Parathyroid adenoma (tissue), 2 donors: ENCODE measurements around the gene RBM4.
"Not testable (repeated sequence)": the region's sequence is repeated elsewhere in the genome, so short reads cannot be mapped to it uniquely, and the experiment has no call there.

Source experiments
- H2AFZ ChIP-seq: fragments of 300-600 bp; sonication (generic); one replicate; pipeline ENCODE4 v1.7.0; 2017; ENCODE audit warnings: antibody characterized with exemption, mild to moderate bottlenecking
- H3K27ac ChIP-seq: fragments of 300-600 bp; sonication (generic); one replicate; pipeline ENCODE4 v1.7.0; 2017
- H3K27me3 ChIP-seq: fragments of 300-600 bp; sonication (generic); one replicate; pipeline ENCODE4 v1.7.0; 2017; ENCODE audit warnings: low read length; ENCODE audit not compliant: control insufficient read depth, insufficient read depth
- H3K36me3 ChIP-seq: fragments of 300-600 bp; sonication (generic); one replicate; pipeline ENCODE4 v1.7.0; 2017; ENCODE audit warnings: low read length; ENCODE audit not compliant: control insufficient read depth, insufficient read depth
- H3K4me1 ChIP-seq: fragments of 300-600 bp; sonication (generic); one replicate; pipeline ENCODE4 v1.7.0; 2017; ENCODE audit warnings: control low read depth
- H3K4me2 ChIP-seq: fragments of 300-600 bp; sonication (generic); one replicate; pipeline ENCODE4 v1.7.0; 2017; ENCODE audit warnings: low read length
- H3K4me3 ChIP-seq: fragments of 300-600 bp; sonication (generic); one replicate; pipeline ENCODE4 v1.7.0; 2017; ENCODE audit warnings: low read depth, low read length
- H3K79me2 ChIP-seq: fragments of 300-600 bp; sonication (generic); one replicate; pipeline ENCODE4 v1.7.0; 2017; ENCODE audit warnings: control low read depth
- H3K9ac ChIP-seq: fragments of 300-600 bp; sonication (generic); one replicate; pipeline ENCODE4 v1.7.0; 2017; ENCODE audit warnings: mild to moderate bottlenecking
- H3K9me3 ChIP-seq: fragments of 300-600 bp; sonication (generic); one replicate; pipeline ENCODE4 v1.7.0; 2017; ENCODE audit warnings: low read length; ENCODE audit not compliant: control insufficient read depth
- CTCF ChIP-seq: fragments of 300-600 bp; sonication (generic); IDR thresholded peaks from one replicate; pipeline ENCODE4 v1.7.0; 2017; ENCODE audit warnings: antibody characterized with exemption, mild to moderate bottlenecking
- donor health status: primary hyperparathyroidism.

RBM4 gene

GRCh38 chr11:66639066-66639813 is 737 bp downstream of the RBM4 start:
- Histone ChIP-seq H2AFZ (peak overlapping the region; percentile 43), H3K4me2 (peak overlapping the region; percentile 89), H3K27me3 (no peaks in the 10 kb centered on the region), H3K79me2 (peaks cover 42% of the 10 kb centered on the region), H3K36me3 (no peaks in the 10 kb centered on the region), H3K4me3 (peak overlapping the region; percentile 97), H3K27ac (peak overlapping the region; percentile 87), H3K9ac (peak overlapping the region; percentile 38), H3K4me1 (peaks cover 8% of the 10 kb centered on the region), H3K9me3 (no peaks in the 10 kb centered on the region)
- no peak for TF ChIP-seq CTCF

GRCh38 chr11:66639814-66640340 is 1.4 kb downstream of the RBM4 start:
- H3K9ac ChIP-seq, H3K4me3 ChIP-seq, H3K27ac ChIP-seq: not testable (repeated sequence)

GRCh38 chr11:66641834-66642233 is 3.3 kb downstream of the RBM4 start:
- Histone ChIP-seq H3K9ac (no peak overlapping the region), H2AFZ (no peak overlapping the region), H3K36me3 (no peaks in the 10 kb centered on the region), H3K4me2 (peak overlapping the region; percentile 35), H3K4me1 (peaks cover 8% of the 10 kb centered on the region), H3K79me2 (peaks cover 46% of the 10 kb centered on the region), H3K4me3 (peak overlapping the region; percentile 33), H3K27me3 (no peaks in the 10 kb centered on the region), H3K27ac (no peak overlapping the region), H3K9me3 (no peaks in the 10 kb centered on the region)
- no peak for TF ChIP-seq CTCF

More at GRCh38 chr11:66639814-66640340, 1.4 kb downstream of the RBM4 start:
- peaks cover 43% of the 10 kb centered on the region for H3K79me2 ChIP-seq
- not testable (repeated sequence) for H3K4me1 ChIP-seq, H3K9me3 ChIP-seq, H3K27me3 ChIP-seq, H2AFZ ChIP-seq, H3K36me3 ChIP-seq
- peak overlapping the region; percentile 89 for H3K4me2 ChIP-seq

- Histone ChIP-seq H3K36me3 (no peaks in the 10 kb centered on the region), H3K27me3 (no peaks in the 10 kb centered on the region), H3K4me1 (peaks cover 8% of the 10 kb centered on the region), H3K4me3 (no peak overlapping the region), H3K9ac (no peak overlapping the region), H3K4me2 (no peak overlapping the region), H3K79me2 (peaks cover 41% of the 10 kb centered on the region), H3K27ac (no peak overlapping the region), H3K9me3 (no peaks in the 10 kb centered on the region), H2AFZ (no peak overlapping the region)
- no peak for TF ChIP-seq CTCF
These were observed 5.4 kb downstream of the RBM4 start for GRCh38 chr11:66643745-66644437.

GRCh38 chr11:66646828-66647227 is 8.3 kb downstream of the RBM4 start:
- H3K9me3 ChIP-seq, result no peaks in the 10 kb centered on the region
- H3K4me2 ChIP-seq, result no peak overlapping the region
- H3K27me3 ChIP-seq, result no peaks in the 10 kb centered on the region
- H2AFZ ChIP-seq, result no peak overlapping the region
- H3K4me3 ChIP-seq, result no peak overlapping the region
- no peaks in the 10 kb centered on the region for H3K4me1 ChIP-seq
- H3K36me3 ChIP-seq, result no peaks in the 10 kb centered on the region
- no peak overlapping the region for H3K9ac ChIP-seq
- peaks cover 23% of the 10 kb centered on the region for H3K79me2 ChIP-seq
- no peak for TF ChIP-seq CTCF
- no peak overlapping the region for H3K27ac ChIP-seq
